H1 (cell line): ENCODE measurements around the gene HSPA12A.

Experiments
- CHD2 ChIP-seq: IDR thresholded peaks from 2 replicates; pipeline ENCODE4 v1.6.1; 2012; ENCODE audit warnings: low read length, improper control_type of control experiment
- CTCF ChIP-seq, 3 experiments: IDR thresholded peaks; 1 replicate in 2 of 3; 2 replicates in 1 of 3; pipeline versions ENCODE4 v1.5.1 to v1.6.1; 2011; ENCODE audit warnings: low read length in 3 of 3, mild to moderate bottlenecking in 3 of 3, inconsistent platforms in 2 of 3, low read depth in 1 of 3, moderate library complexity in 1 of 3; ENCODE audit not compliant: insufficient read depth in 1 of 3; ENCODE audit errors: control extremely low read depth in 1 of 3
- EZH2 ChIP-seq: fragments of 200-600 bp; sonication (generic); IDR thresholded peaks from 2 replicates; pipeline ENCODE4 v1.7.1; 2012; ENCODE audit warnings: low read depth, mild to moderate bottlenecking, moderate library complexity, low read length, inconsistent platforms; ENCODE audit not compliant: severe bottlenecking
- MAFK ChIP-seq: IDR thresholded peaks from 2 replicates; pipeline ENCODE4 v1.6.1; 2012; ENCODE audit warnings: low read depth, mild to moderate bottlenecking, improper control_type of control experiment, low read length
- MAX ChIP-seq: IDR thresholded peaks from 2 replicates; pipeline ENCODE4 v1.6.1; 2012; ENCODE audit warnings: inconsistent platforms

GRCh38 chr10:116683166-116683565 is 59.2 kb downstream of the HSPA12A start:
- TF ChIP-seq CTCF (IDR thresholded peaks at IDR 0.05; ENCODE audit: control extremely low read depth in 1 of 3, insufficient read depth in 1 of 3, low read depth in 1 of 3, low read length in 3 of 3) (no peak), CHD2 (no peak), MAFK (no peak), EZH2 (no peak), MAX (no peak)
